Activated naive CD4-positive, alpha-beta T cell treated with anti-CD3 and anti-CD28 coated beads, Interleukin-2, amount 50 U/mL, for 24 hours (primary cell): ENCODE data around the gene CACNB4.
"Not testable (repeated sequence)": the region's sequence is repeated elsewhere in the genome, so short reads cannot be mapped to it uniquely, and the experiment has no call there.

Experiments
- H3K27ac Mint-ChIP-seq: one replicate; pipeline ENCODE4 v1.8.0; 2021; ENCODE audit warnings: mild to moderate bottlenecking, mixed read lengths
- H3K27me3 Mint-ChIP-seq: one replicate; pipeline ENCODE4 v1.8.0; 2021; ENCODE audit warnings: mixed read lengths
- H3K36me3 Mint-ChIP-seq: one replicate; pipeline ENCODE4 v1.8.0; 2021; ENCODE audit warnings: mixed read lengths
- H3K4me1 Mint-ChIP-seq: one replicate; pipeline ENCODE4 v1.8.0; 2021; ENCODE audit warnings: mixed read lengths
- H3K4me3 Mint-ChIP-seq: one replicate; pipeline ENCODE4 v1.8.0; 2021; ENCODE audit warnings: mild to moderate bottlenecking, mixed read lengths
- H3K9me3 Mint-ChIP-seq: one replicate; pipeline ENCODE4 v1.8.0; 2021; ENCODE audit warnings: mixed read lengths

CACNB4 gene

DNA sequence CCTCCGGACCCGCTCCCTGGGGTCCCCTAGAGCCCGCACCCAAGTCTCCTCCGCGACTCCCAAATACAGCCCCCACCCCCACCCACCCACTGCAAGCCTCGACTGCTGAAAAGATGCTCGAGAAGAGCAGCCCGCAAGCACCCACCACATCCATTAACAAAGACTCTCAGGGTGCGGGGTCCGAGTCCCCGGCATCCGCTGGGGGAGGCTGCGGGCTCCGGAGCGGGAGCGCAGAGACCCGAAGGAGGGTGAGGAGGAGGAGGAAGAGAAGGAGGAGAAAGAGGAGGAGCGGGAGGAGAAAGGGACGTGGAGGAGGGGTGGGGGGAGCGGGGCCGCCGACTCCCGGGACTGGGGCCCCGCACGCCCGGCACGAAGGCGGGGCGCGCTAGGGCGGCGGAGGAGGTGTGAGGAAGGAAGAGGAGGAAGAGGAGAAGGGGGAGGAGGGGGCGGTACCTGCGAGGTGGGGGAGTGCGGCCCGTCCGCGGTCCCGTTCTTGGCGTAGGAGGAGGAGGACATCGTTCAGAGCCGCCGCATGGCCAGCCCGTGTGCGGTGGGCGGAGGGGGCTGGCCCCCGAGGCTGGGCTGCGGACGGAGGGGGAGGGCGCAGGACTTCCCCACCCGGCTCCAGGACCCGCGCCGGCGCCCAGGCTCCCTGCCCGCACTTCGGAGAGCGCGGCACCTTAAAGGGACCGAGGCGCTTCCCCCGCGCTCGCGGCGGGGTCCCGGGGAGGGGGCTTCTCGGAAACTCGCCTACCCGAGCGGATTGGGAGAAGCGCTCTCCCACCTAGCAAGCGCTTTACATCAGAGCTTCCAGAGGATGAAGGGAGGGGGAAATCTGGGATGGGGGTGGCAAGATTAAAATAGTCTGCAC, at the start of gene CACNB4:
Gene CACNB4 (minus strand): TSS at position 549 of the 871 bp plus-strand sequence.
- no peaks in the 10 kb centered on the region for H3K9me3 Mint-ChIP-seq
- H3K27ac Mint-ChIP-seq = no peak within 1 kb of the TSS
- peak within 1 kb of the TSS; percentile 85 for H3K4me3 Mint-ChIP-seq
- H3K36me3 Mint-ChIP-seq = no peaks in the 10 kb centered on the region
- H3K27me3 Mint-ChIP-seq = peaks cover 34% of the 10 kb centered on the region
- peaks cover 18% of the 10 kb centered on the region for H3K4me1 Mint-ChIP-seq

DNA sequence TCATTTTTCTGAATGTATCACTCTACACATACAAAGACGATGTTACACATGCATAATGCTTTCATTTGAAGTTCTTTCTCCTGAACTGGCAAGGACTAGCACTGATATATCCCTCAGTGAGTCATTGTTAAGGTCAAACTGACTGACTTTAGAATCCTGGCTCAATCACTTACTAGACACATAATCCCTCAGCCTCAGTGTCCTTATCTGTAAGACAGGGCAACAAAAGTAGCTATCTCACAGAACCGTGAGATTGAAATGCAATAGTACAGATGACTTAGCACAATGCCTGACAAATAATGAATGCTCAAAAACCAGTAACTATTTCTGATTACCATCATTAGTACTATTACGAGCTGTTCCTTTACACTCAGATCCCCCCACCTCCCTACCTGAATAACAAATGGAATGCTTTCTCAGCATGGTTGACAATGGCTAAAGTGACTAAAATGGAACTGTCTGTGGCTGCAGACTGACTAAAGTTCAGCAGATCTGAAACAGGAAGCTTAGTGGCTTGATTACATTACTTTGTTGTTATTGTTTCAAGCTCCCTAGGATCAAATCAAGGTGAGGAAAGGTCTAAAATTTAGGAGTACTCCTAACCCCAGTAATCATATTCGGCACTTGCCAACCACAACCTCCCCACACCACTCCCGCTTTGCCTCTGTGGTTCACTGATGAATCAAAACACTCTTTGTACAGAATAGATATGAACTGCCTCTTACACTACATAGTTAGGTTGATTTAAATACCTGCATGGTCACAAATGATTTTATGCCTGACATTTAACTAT, 35.8 kb upstream of the CACNB4 start:
- H3K27me3 Mint-ChIP-seq = no peaks in the 10 kb centered on the region
- H3K4me3 Mint-ChIP-seq = no peak overlapping the region
- H3K4me1 Mint-ChIP-seq = no peaks in the 10 kb centered on the region
- H3K9me3 Mint-ChIP-seq = no peaks in the 10 kb centered on the region
- peaks cover 13% of the 10 kb centered on the region for H3K36me3 Mint-ChIP-seq
- H3K27ac Mint-ChIP-seq = no peak overlapping the region

DNA sequence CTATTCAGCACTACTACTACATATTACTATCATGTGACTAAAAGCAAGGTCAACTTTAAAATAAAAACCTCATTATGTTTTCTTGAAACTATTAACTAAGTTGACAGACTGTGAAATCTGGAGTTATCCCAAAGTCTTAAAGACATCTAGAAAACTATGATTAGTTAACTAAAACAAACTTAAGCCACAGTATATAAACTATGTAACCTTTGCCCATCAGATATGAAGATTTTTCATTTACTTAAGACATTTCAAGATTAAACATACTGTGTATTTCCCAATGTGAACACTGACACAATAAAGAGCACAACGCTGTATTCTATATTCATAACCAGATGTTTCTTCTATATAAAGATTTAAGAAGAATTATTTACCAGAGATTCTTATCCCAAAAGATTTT, 33.5 kb upstream of the CACNB4 start:
- Mint-ChIP-seq H3K36me3 (peaks cover 6% of the 10 kb centered on the region), H3K27ac (no peak overlapping the region), H3K27me3 (no peaks in the 10 kb centered on the region), H3K9me3 (no peaks in the 10 kb centered on the region), H3K4me3 (no peak overlapping the region), H3K4me1 (no peaks in the 10 kb centered on the region)

DNA sequence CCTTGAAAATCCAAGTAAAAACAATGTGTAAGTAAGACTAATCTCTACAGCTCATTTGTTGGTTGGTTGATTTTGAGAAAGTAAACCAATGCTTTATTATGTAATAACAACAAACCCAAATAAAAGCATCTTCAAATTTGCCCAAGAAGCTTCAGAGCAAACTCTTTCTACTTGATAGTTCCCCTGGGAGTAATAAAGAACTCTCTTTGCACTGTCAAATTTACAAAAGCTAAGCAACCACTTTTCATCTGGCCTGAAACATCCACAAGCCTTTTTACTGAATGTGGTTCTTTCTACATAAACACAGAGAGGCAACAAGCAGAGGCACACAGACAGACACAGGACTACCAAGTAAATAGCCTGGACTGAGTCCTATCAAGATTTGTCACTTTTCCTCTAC, 28.8 kb upstream of the CACNB4 start:
- no peak overlapping the region for H3K27ac Mint-ChIP-seq
- H3K27me3 Mint-ChIP-seq = no peaks in the 10 kb centered on the region
- H3K36me3 Mint-ChIP-seq = peaks cover 10% of the 10 kb centered on the region
- H3K4me3 Mint-ChIP-seq = no peak overlapping the region
- no peaks in the 10 kb centered on the region for H3K9me3 Mint-ChIP-seq
- H3K4me1 Mint-ChIP-seq = no peaks in the 10 kb centered on the region

GRCh38 chr2:152126664-152127063, 27.8 kb upstream of the CACNB4 start:
- H3K4me3 Mint-ChIP-seq = no peak overlapping the region
- no peaks in the 10 kb centered on the region for H3K27me3 Mint-ChIP-seq
- no peaks in the 10 kb centered on the region for H3K4me1 Mint-ChIP-seq
- peaks cover 4% of the 10 kb centered on the region for H3K36me3 Mint-ChIP-seq
- H3K27ac Mint-ChIP-seq = no peak overlapping the region
- H3K9me3 Mint-ChIP-seq = no peaks in the 10 kb centered on the region

DNA sequence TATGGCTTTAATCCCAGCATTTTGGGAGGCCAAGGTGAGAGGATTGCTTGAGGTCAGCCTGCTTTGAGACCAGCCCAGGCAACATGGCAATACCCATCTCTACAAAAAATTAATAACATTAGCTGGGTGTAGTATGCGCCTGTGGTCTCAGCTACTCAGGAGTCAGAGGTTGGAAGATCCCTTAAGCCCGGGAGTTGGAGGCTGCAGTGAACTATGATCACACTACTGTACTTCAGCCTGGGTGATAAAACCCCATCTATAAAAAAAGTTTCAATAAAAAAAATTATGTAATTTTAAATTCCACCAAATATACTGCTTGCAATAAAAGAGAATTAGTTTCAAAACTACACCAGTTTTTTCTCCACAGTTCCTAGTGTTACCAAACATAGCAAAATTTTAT, 23.3 kb upstream of the CACNB4 start:
- no peak overlapping the region for H3K4me3 Mint-ChIP-seq
- H3K36me3 Mint-ChIP-seq = peaks cover 4% of the 10 kb centered on the region
- H3K9me3 Mint-ChIP-seq = no peaks in the 10 kb centered on the region
- H3K27ac Mint-ChIP-seq = no peak overlapping the region
- no peaks in the 10 kb centered on the region for H3K4me1 Mint-ChIP-seq
- H3K27me3 Mint-ChIP-seq = no peaks in the 10 kb centered on the region

- no peaks in the 10 kb centered on the region for H3K9me3 Mint-ChIP-seq
- H3K4me3 Mint-ChIP-seq = no peak overlapping the region
- no peaks in the 10 kb centered on the region for H3K27me3 Mint-ChIP-seq
- H3K4me1 Mint-ChIP-seq = no peaks in the 10 kb centered on the region
- H3K27ac Mint-ChIP-seq = no peak overlapping the region
- H3K36me3 Mint-ChIP-seq = peaks cover 6% of the 10 kb centered on the region
These were observed 21.6 kb upstream of the CACNB4 start for GRCh38 chr2:152120430-152120829.

- no peak overlapping the region for H3K27ac Mint-ChIP-seq
These were observed 17.1 kb upstream of the CACNB4 start for GRCh38 chr2:152115952-152116351.

DNA sequence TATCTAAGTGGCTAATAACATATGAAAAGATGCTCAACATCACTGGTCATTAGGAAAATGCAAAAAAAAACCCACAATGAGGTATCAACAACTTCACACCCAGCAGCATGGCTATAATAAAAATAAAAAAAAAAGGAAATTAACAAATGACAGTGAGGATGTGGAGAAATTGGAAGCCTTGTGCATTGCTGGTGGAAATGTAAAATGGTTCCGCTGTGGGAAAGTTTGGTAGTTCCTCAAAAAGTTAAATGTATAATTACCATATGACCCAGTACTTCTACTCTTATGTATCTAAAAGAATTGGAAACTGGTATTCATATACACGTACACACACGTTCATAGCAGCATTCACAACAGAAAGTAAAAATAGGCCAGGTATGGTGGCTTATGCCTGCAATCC, 15.5 kb upstream of the CACNB4 start:
- no peak overlapping the region for H3K4me3 Mint-ChIP-seq
- H3K4me1 Mint-ChIP-seq = no peaks in the 10 kb centered on the region
- H3K9me3 Mint-ChIP-seq = no peaks in the 10 kb centered on the region
- H3K36me3 Mint-ChIP-seq = peaks cover 2% of the 10 kb centered on the region
- no peaks in the 10 kb centered on the region for H3K27me3 Mint-ChIP-seq
- H3K27ac Mint-ChIP-seq = no peak overlapping the region

More at GRCh38 chr2:152115952-152116351, 17.1 kb upstream of the CACNB4 start:
- Mint-ChIP-seq H3K36me3 (peaks cover 2% of the 10 kb centered on the region), H3K4me1 (no peaks in the 10 kb centered on the region), H3K9me3 (no peaks in the 10 kb centered on the region), H3K4me3 (no peak overlapping the region), H3K27me3 (no peaks in the 10 kb centered on the region)

DNA sequence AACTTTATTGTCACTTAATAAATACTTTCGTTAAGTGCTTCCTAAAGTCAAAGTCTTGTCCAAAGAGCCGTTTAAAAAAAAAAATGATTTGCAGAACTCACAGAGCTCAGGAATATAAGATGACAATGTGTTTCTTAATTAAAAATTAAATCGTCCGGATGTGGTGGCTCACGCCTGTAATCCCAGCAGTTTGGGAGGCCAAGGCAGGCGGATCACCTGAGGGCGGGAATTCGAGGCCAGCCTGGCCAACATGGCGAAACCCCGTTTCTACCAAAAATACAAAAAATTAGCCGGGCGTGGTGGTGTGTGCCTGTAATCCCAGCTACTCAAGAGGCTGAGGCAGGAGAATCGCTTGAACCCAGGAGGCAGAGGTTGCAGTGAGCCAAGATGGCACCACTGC, 8.3 kb upstream of the CACNB4 start:
- H3K27ac Mint-ChIP-seq, H3K4me3 Mint-ChIP-seq, H3K27me3 Mint-ChIP-seq, H3K4me1 Mint-ChIP-seq, H3K9me3 Mint-ChIP-seq, H3K36me3 Mint-ChIP-seq: not testable (repeated sequence)

- Mint-ChIP-seq H3K4me3 (no peak overlapping the region), H3K27ac (no peak overlapping the region), H3K36me3 (no peaks in the 10 kb centered on the region), H3K4me1 (no peaks in the 10 kb centered on the region), H3K27me3 (peaks cover 7% of the 10 kb centered on the region), H3K9me3 (no peaks in the 10 kb centered on the region)
These were observed 7.6 kb upstream of the CACNB4 start for GRCh38 chr2:152106464-152106863.

GRCh38 chr2:152103271-152103670, 4.4 kb upstream of the CACNB4 start:
- Mint-ChIP-seq H3K27me3 (peaks cover 23% of the 10 kb centered on the region), H3K9me3 (no peaks in the 10 kb centered on the region), H3K4me1 (peaks cover 7% of the 10 kb centered on the region), H3K36me3 (no peaks in the 10 kb centered on the region), H3K4me3 (no peak overlapping the region), H3K27ac (no peak overlapping the region)

DNA sequence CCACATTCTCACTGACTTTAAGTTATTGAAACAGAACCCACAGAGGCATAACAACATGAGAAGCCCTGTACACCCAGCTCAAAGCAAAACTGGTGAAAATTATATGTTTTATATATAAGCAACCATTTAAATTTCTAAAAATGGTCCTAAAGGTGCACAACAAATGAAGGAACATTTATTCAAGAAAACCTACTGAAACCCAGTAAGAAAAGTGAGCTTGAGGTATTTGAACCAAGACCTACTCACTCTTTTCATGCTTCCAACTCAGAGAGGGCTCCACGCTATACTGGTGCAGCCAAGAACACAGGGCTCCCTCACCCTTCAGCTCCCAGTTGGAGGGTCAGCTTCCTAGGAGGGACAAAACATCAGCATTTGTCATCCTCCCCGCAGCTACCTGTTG, 2.1 kb upstream of the CACNB4 start:
- Mint-ChIP-seq H3K27ac (no peak overlapping the region), H3K4me1 (peaks cover 18% of the 10 kb centered on the region), H3K9me3 (no peaks in the 10 kb centered on the region), H3K4me3 (no peak overlapping the region), H3K36me3 (no peaks in the 10 kb centered on the region), H3K27me3 (peaks cover 32% of the 10 kb centered on the region)

DNA sequence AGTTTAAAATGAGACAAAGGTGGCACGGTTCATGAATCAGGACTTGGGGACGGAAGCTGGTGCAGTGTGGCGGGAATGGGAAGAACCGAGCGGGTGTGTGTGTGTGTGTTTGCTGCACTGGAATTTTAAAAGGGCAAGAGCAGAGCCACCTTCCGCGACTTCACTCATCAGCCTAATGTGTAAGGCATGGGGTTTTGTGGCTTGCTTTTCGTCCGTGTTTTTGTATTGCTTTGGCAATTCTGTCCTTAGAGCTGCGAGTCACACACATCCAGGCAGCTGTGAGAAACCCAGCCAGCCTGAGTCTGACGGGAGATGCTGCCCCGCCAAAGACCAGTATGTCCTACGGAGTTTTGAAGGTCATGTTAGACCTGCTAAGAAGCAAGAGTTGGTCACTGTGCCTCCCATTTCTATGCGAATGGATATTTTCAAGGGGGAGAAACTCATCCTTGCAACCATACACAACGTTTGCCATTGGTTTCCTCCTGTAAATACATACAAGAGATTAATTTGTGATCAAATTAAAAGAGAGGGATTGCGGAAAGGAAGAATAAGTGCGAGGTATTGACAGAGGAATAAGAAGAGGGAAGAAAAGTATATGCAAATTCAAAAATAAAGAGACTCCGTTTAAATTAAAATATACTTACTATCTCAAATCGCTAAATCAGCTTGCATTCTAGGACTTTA, 665 bp upstream of the CACNB4 start:
- Mint-ChIP-seq H3K36me3 (no peaks in the 10 kb centered on the region), H3K9me3 (no peaks in the 10 kb centered on the region), H3K4me1 (peaks cover 18% of the 10 kb centered on the region), H3K27me3 (peaks cover 32% of the 10 kb centered on the region), H3K4me3 (peak overlapping the region; percentile 84), H3K27ac (no peak overlapping the region)

DNA sequence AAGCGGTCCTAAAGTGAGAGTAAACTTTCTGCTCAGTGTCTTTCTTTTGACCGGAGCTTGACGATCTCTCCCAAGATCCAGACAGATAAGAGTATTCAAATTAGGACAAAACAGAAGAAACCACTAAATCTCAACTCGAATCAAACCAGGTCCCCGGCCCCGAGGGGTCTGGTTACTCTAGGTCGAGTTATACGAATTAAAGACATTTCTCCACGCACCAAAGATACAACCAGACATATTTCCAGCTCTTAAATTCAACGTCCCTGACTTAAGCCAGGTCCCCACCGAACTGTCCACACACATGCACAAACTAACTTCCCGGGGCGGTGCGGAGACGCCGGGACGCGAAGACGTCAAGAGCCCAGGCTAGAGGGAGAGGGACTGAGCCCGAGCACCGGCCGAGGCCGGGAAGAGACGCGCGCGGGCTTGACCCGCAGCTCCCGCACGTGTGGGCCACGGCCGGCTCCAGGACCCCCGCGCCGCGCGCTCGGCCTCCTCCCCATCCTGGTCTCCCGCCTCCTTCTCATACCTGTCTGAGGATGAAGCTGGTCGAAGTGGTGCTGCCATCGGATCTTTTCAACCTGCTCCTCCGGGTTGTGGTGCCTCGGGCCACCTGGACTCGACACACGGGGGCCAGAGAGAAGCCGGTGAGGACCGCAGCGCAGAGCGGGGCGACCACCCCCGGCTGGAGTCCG, 896 bp downstream of the CACNB4 start:
- Mint-ChIP-seq H3K36me3 (no peaks in the 10 kb centered on the region), H3K27ac (no peak overlapping the region), H3K9me3 (no peaks in the 10 kb centered on the region), H3K4me1 (peaks cover 18% of the 10 kb centered on the region), H3K4me3 (peak overlapping the region; percentile 85), H3K27me3 (peaks cover 34% of the 10 kb centered on the region)
